ENCODE data around the gene ZCCHC9.

DNA sequence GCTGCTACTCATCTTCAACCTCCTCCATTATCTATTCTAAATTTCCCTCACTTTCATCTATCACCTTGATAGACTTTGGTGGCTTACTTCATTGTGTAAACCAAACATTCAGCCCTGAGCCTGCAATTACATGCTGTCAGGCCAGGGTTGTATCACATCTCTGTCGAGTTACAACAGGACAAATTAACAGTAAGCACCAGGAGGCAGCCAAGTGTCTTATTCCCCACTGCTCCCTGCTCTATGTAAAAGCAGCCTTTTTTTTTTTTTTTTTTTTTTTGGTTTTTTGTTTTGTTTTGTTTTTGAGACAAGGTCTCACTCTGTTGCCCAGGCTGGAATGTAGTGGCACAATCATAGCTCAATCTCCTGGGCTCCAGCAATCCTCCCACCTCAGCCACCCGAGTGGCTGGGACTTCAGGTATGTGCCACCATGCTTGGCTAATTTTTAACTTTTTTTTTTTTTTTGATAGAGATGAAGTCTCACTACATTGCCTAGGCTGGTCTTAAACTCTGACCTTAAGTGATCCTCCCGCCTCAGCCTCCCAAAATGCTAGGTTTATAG lies 15.2 kb upstream of the ZCCHC9 start:
- TF ChIP-seq TAF1 (IDR thresholded peaks at IDR 0.05; ENCODE audit: low read depth, low read length) (no peak), POLR2AphosphoS5 (IDR thresholded peaks at IDR 0.05; ENCODE audit: low read depth, low read length) (no peak), POLR2A (IDR thresholded peaks at IDR 0.05; ENCODE audit: low read depth, low read length) (no peak)
